ENCODE data around the gene TBX1.

DNA sequence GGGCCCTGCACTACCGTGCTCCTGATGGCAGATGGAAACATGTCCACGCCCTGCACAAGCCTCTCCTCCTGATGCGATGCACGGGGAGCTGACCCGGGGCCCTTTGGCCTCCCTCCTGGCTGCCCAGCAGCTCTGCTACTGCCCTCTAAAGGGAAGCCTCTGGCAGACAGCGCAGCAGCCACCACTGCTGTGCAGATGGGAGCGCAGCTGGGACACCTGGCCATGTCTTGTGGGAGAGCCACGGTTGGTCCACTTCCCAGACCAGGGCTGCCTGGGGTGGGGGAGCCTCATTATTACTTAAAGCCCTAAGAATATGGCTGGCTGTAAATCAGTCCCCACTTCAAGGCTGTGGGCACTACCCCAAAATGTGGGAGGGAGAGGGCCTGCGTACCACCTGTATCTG, 38.3 kb downstream of the TBX1 start:
- TF ChIP-seq, protein P1, sequence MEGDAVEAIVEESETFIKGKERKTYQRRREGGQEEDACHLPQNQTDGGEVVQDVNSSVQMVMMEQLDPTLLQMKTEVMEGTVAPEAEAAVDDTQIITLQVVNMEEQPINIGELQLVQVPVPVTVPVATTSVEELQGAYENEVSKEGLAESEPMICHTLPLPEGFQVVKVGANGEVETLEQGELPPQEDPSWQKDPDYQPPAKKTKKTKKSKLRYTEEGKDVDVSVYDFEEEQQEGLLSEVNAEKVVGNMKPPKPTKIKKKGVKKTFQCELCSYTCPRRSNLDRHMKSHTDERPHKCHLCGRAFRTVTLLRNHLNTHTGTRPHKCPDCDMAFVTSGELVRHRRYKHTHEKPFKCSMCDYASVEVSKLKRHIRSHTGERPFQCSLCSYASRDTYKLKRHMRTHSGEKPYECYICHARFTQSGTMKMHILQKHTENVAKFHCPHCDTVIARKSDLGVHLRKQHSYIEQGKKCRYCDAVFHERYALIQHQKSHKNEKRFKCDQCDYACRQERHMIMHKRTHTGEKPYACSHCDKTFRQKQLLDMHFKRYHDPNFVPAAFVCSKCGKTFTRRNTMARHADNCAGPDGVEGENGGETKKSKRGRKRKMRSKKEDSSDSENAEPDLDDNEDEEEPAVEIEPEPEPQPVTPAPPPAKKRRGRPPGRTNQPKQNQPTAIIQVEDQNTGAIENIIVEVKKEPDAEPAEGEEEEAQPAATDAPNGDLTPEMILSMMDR (optimal IDR thresholded peaks at IDR 0.05 in 1 of 3, IDR thresholded peaks at IDR 0.05 in 1 of 3, conservative IDR thresholded peaks at IDR 0.05 in 1 of 3; ENCODE audit: extremely low read depth in 1 of 3, insufficient read depth in 2 of 3, low read length in 3 of 3): no peak
- TF ChIP-seq EZH2 (IDR thresholded peaks at IDR 0.05; ENCODE audit: low read length): no peak

Measured in keratinocyte (primary cell).